ENCODE data around the gene CCDC91. TPM values are rescaled to one million over a fixed set of nuclear protein-coding genes. Genes with fewer than 3 reads are reported as not detected.

Gene CCDC91
- total RNA-seq, 1 donor from 2014 or later: 11.8 TPM

- DNase-seq (ENCODE audit: low read depth): no peak
- no peak overlapping the region for H3K4me3 ChIP-seq (ENCODE audit: low read depth, low read length)
- no peak for TF ChIP-seq CTCF (conservative IDR thresholded peaks at IDR 0.05; ENCODE audit: low read depth, low read length)
These were observed 153.5 kb downstream of the CCDC91 start for GRCh38 chr12:28343713-28344112.

GRCh38 chr12:28346567-28346966 is 156.3 kb downstream of the CCDC91 start:
- DNase-seq (ENCODE audit: low read depth): no peak
- H3K4me3 ChIP-seq (ENCODE audit: low read depth, low read length): no peak overlapping the region
- TF ChIP-seq CTCF (conservative IDR thresholded peaks at IDR 0.05; ENCODE audit: low read depth, low read length): no peak

- no peak for DNase-seq (ENCODE audit: low read depth)
- H3K4me3 ChIP-seq (ENCODE audit: low read depth, low read length): no peak overlapping the region
- no peak for TF ChIP-seq CTCF (conservative IDR thresholded peaks at IDR 0.05; ENCODE audit: low read depth, low read length)
These were observed 158.9 kb downstream of the CCDC91 start for GRCh38 chr12:28349196-28349595.

GRCh38 chr12:28350502-28350901 is 160.2 kb downstream of the CCDC91 start:
- no peak for TF ChIP-seq CTCF (conservative IDR thresholded peaks at IDR 0.05; ENCODE audit: low read depth, low read length)
- no peak for DNase-seq (ENCODE audit: low read depth)
- H3K4me3 ChIP-seq (ENCODE audit: low read depth, low read length): no peak overlapping the region

GRCh38 chr12:28351414-28351813 is 161.2 kb downstream of the CCDC91 start:
- TF ChIP-seq CTCF (conservative IDR thresholded peaks at IDR 0.05; ENCODE audit: low read depth, low read length): no peak
- no peak overlapping the region for H3K4me3 ChIP-seq (ENCODE audit: low read depth, low read length)
- no peak for DNase-seq (ENCODE audit: low read depth)

- H3K4me3 ChIP-seq (ENCODE audit: low read depth, low read length): no peak overlapping the region
- DNase-seq (ENCODE audit: low read depth): no peak
- TF ChIP-seq CTCF (conservative IDR thresholded peaks at IDR 0.05; ENCODE audit: low read depth, low read length): no peak
These were observed 164.9 kb downstream of the CCDC91 start for GRCh38 chr12:28355161-28355560.

GRCh38 chr12:28360253-28360652 is 170.0 kb downstream of the CCDC91 start:
- H3K4me3 ChIP-seq (ENCODE audit: low read depth, low read length): no peak overlapping the region
- TF ChIP-seq CTCF (conservative IDR thresholded peaks at IDR 0.05; ENCODE audit: low read depth, low read length): no peak
- DNase-seq (ENCODE audit: low read depth): no peak
